Neural progenitor cell (in vitro differentiated cells): ENCODE measurements around the gene SNRPB. TPM values are rescaled to one million over a fixed set of nuclear protein-coding genes. Genes with fewer than 3 reads are reported as not detected.
A peak's percentile ranks its signal among the peaks of the same experiment; 100 is the strongest.
"Not testable (repeated sequence)": the region's sequence is repeated elsewhere in the genome, so short reads cannot be mapped to it uniquely, and the experiment has no call there.

Source experiments
- DNase-seq: peaks from one replicate; pipeline ENCODE4 v3.0.0-alpha.2; 2016; ENCODE audit warnings: low spot score
- H2AFZ ChIP-seq: fragments of 200-600 bp; sonication (generic); replicated peaks from 2 replicates; pipeline ENCODE4 v1.6.1; 2016; ENCODE audit warnings: antibody characterized with exemption
- H3F3A ChIP-seq: fragments of 200-600 bp; sonication (generic); 2 replicates; pipeline ENCODE4 v1.6.1; 2016; ENCODE audit warnings: antibody characterized with exemption, low read depth
- H3K27ac ChIP-seq: fragments of 200-600 bp; sonication (generic); 2 replicates; pipeline ENCODE4 v1.5.1; 2016; ENCODE audit warnings: mild to moderate bottlenecking
- H3K27me3 ChIP-seq: fragments of 200-600 bp; sonication (generic); 2 replicates; pipeline ENCODE4 v1.6.1; 2016; ENCODE audit warnings: mild to moderate bottlenecking, moderate library complexity
- H3K36me3 ChIP-seq: fragments of 200-600 bp; sonication (generic); 2 replicates; pipeline ENCODE4 v1.5.1; 2016
- H3K4me1 ChIP-seq: fragments of 200-600 bp; sonication (generic); 2 replicates; pipeline ENCODE4 v1.6.1; 2016; ENCODE audit warnings: mixed run types
- H3K4me2 ChIP-seq: fragments of 200-600 bp; sonication (generic); 2 replicates; pipeline ENCODE4 v1.6.1; 2016
- H3K4me3 ChIP-seq: fragments of 200-600 bp; sonication (generic); 2 replicates; pipeline ENCODE4 v1.5.1; 2016
- H3K79me2 ChIP-seq: fragments of 200-600 bp; sonication (generic); 2 replicates; pipeline ENCODE4 v1.6.1; 2016; ENCODE audit warnings: low read depth
- H3K9ac ChIP-seq: fragments of 200-600 bp; sonication (generic); 2 replicates; pipeline ENCODE4 v1.6.1; 2016
- H3K9me3 ChIP-seq: fragments of 200-600 bp; sonication (generic); 2 replicates; pipeline ENCODE4 v1.5.1; 2016; ENCODE audit warnings: low read depth
- H4K20me1 ChIP-seq: fragments of 200-600 bp; sonication (generic); 2 replicates; pipeline ENCODE4 v1.6.1; 2016; ENCODE audit warnings: low read depth
- H3K27ac Mint-ChIP-seq: 3 replicates; pipeline ENCODE4 v1.8.0; 2021; ENCODE audit warnings: mixed read lengths
- H3K27me3 Mint-ChIP-seq: 2 replicates; pipeline ENCODE4 v1.8.0; 2022; ENCODE audit warnings: low read depth, mild to moderate bottlenecking, inconsistent platforms, moderate library complexity, mixed read lengths; ENCODE audit not compliant: insufficient read depth
- H3K36me3 Mint-ChIP-seq: 3 replicates; pipeline ENCODE4 v1.8.0; 2021; ENCODE audit warnings: mixed read lengths
- H3K4me1 Mint-ChIP-seq: 3 replicates; pipeline ENCODE4 v1.8.0; 2021; ENCODE audit warnings: mixed read lengths
- H3K4me3 Mint-ChIP-seq: 3 replicates; pipeline ENCODE4 v1.8.0; 2021; ENCODE audit warnings: mild to moderate bottlenecking, moderate library complexity, mixed read lengths
- H3K9me3 Mint-ChIP-seq: 3 replicates; pipeline ENCODE4 v1.8.0; 2020; ENCODE audit warnings: mixed read lengths
- EZH2 ChIP-seq: fragments of 200-600 bp; sonication (generic); IDR thresholded peaks from 2 replicates; pipeline ENCODE4 v1.6.1; 2017; ENCODE audit warnings: antibody characterized with exemption, mild to moderate bottlenecking, moderate library complexity
- EZH2phosphoT487 ChIP-seq: fragments of 200-600 bp; sonication (generic); IDR thresholded peaks from 2 replicates; pipeline ENCODE4 v1.6.1; 2017; ENCODE audit warnings: antibody characterized with exemption
- total RNA-seq: library from RNA; depleted of rRNA; stranded (reverse); fragments of >200 nt; gene quantifications from 2 replicates; pipeline ENCODE4 v1.2.3, GENCODE V29; 2015; ENCODE audit warnings: low replicate concordance
- TF ChIP-seq, protein P1 (sequence below): fragments of 200-600 bp; sonication (generic); IDR thresholded peaks from 2 replicates; pipeline ENCODE4 v1.5.1; 2017; ENCODE audit warnings: antibody characterized with exemption, mild to moderate bottlenecking

SNRPB gene
- total RNA-seq, 1 donor from 2014 or later, result 323 TPM

DNA sequence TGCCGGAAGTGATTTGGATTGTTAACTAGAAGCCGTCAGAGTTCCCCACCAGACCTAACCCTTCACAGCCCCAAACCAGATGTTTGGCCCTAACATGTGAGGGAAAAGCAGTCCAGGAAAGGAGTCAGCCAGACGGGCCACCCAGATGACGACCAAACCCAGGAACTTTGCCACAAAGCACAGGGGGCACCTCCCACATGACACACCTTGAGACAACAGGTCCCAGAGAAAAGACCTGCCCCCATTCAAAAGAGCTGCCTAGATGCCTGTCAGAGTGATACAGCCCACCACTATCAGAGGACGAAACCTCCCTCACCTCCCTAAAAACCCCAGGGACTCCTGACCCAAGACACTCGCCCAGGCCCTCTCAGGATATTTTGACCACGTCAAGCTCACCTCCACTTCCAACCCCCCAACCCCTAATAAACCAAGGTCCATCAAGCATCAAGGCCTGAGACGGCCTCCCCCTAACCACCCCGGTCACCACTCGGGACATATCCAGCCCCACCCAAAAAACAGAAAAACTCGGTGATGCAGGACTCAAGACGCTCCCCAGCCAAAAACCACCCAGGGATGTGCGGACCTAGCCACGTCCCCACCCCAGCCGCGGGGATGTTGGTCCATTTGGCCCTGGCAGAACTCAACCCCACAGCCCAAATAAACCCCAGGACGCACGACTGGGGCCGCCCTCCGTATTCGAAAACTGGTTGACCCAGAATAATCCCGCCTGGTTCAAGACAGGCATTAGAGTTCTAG is 37.5 kb upstream of the SNRPB start:
- Mint-ChIP-seq H3K36me3 (peaks cover 2% of the 10 kb centered on the region), H3K27ac (peak overlapping the region; percentile 72), H3K4me1 (peaks cover 9% of the 10 kb centered on the region), H3K27me3 (no peaks in the 10 kb centered on the region), H3K4me3 (peak overlapping the region; percentile 100), H3K9me3 (peaks cover 4% of the 10 kb centered on the region)
- H3K9ac ChIP-seq, result peak overlapping the region; percentile 4
- no peak for TF ChIP-seq EZH2
- TF ChIP-seq, protein P1, sequence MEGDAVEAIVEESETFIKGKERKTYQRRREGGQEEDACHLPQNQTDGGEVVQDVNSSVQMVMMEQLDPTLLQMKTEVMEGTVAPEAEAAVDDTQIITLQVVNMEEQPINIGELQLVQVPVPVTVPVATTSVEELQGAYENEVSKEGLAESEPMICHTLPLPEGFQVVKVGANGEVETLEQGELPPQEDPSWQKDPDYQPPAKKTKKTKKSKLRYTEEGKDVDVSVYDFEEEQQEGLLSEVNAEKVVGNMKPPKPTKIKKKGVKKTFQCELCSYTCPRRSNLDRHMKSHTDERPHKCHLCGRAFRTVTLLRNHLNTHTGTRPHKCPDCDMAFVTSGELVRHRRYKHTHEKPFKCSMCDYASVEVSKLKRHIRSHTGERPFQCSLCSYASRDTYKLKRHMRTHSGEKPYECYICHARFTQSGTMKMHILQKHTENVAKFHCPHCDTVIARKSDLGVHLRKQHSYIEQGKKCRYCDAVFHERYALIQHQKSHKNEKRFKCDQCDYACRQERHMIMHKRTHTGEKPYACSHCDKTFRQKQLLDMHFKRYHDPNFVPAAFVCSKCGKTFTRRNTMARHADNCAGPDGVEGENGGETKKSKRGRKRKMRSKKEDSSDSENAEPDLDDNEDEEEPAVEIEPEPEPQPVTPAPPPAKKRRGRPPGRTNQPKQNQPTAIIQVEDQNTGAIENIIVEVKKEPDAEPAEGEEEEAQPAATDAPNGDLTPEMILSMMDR, result no peak
- TF ChIP-seq EZH2phosphoT487, result no peak
- H3K4me3 ChIP-seq, result peak overlapping the region; percentile 77
- no peaks in the 10 kb centered on the region for H3K36me3 ChIP-seq
- H3F3A ChIP-seq, result no peaks in the 10 kb centered on the region
- no peaks in the 10 kb centered on the region for H4K20me1 ChIP-seq
- no peak for DNase-seq
- peaks cover 11% of the 10 kb centered on the region for H3K79me2 ChIP-seq
- peaks cover 48% of the 10 kb centered on the region for H3K27me3 ChIP-seq
- no peaks in the 10 kb centered on the region for H3K9me3 ChIP-seq
- no peak overlapping the region for H3K27ac ChIP-seq
- H3K4me2 ChIP-seq, result peak overlapping the region; percentile 92
- H3K4me1 ChIP-seq, result no peaks in the 10 kb centered on the region
- peak overlapping the region; percentile 100 for H2AFZ ChIP-seq

DNA sequence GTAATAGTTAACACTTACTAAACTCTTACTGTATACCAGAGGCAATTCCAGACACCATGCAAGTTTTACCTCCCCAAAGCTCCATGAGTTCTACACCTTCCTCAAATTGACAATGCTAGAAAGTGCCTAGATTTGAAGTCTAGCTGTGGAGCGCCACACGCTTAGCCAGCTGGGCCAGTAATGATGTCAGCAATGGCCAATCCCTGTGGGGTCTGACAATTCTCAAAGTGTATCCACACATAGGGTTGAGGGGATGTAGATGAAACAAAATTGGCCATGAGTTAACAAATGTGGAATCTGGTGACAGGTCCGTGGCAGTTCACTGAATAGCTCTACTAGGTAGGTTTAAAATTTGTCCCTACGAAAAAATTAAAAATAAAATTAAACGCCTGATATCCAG is 36.9 kb upstream of the SNRPB start:
- Mint-ChIP-seq H3K27ac (no peak overlapping the region), H3K9me3 (peaks cover 4% of the 10 kb centered on the region)
- no peak overlapping the region for H3K9ac ChIP-seq

DNA sequence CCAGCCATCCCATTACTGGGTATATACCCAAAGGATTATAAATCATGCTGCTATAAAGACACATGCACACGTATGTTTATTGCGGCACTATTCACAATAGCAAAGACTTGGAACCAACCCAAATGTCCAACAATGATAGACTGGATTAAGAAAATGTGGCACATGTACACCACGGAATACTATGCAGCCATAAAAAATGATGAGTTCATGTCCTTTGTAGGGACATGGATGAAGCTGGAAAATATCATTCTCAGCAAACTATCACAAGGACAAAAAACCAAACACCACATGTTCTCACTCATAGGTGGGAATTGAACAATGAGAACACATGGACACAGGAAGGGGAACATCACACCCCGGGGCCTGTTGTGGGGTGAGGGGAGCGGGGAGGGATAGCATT is 35.8 kb upstream of the SNRPB start:
- H3K4me2 ChIP-seq, H3K9me3 ChIP-seq, H3K27ac ChIP-seq, H3K36me3 Mint-ChIP-seq, H3K36me3 ChIP-seq, H3K9ac ChIP-seq, H2AFZ ChIP-seq, H3K4me1 ChIP-seq, H3K4me3 ChIP-seq, H3F3A ChIP-seq, H3K4me1 Mint-ChIP-seq, H3K9me3 Mint-ChIP-seq, H3K4me3 Mint-ChIP-seq, DNase-seq, H4K20me1 ChIP-seq, H3K27me3 Mint-ChIP-seq, H3K27ac Mint-ChIP-seq: not testable (repeated sequence)
- H3K27me3 ChIP-seq, result peaks cover 31% of the 10 kb centered on the region
- peaks cover 11% of the 10 kb centered on the region for H3K79me2 ChIP-seq

More for the DNA sequence above, 36.9 kb upstream of the SNRPB start:
- no peaks in the 10 kb centered on the region for H3K36me3 ChIP-seq
- H3K4me1 Mint-ChIP-seq, result peaks cover 9% of the 10 kb centered on the region
- no peaks in the 10 kb centered on the region for H3K9me3 ChIP-seq
- no peak for DNase-seq
- peak overlapping the region; percentile 100 for H3K4me3 Mint-ChIP-seq
- no peaks in the 10 kb centered on the region for H3K27me3 Mint-ChIP-seq
- peaks cover 2% of the 10 kb centered on the region for H3K36me3 Mint-ChIP-seq
- no peak overlapping the region for H3K4me3 ChIP-seq
- TF ChIP-seq EZH2 (no peak), EZH2phosphoT487 (no peak)
- TF ChIP-seq, protein P1, result no peak
- H3K27me3 ChIP-seq, result peaks cover 42% of the 10 kb centered on the region
- no peaks in the 10 kb centered on the region for H4K20me1 ChIP-seq
- no peaks in the 10 kb centered on the region for H3K4me1 ChIP-seq
- no peak overlapping the region for H2AFZ ChIP-seq
- H3K27ac ChIP-seq, result no peak overlapping the region
- no peaks in the 10 kb centered on the region for H3F3A ChIP-seq
- peak overlapping the region; percentile 92 for H3K4me2 ChIP-seq
- H3K79me2 ChIP-seq, result peaks cover 11% of the 10 kb centered on the region

DNA sequence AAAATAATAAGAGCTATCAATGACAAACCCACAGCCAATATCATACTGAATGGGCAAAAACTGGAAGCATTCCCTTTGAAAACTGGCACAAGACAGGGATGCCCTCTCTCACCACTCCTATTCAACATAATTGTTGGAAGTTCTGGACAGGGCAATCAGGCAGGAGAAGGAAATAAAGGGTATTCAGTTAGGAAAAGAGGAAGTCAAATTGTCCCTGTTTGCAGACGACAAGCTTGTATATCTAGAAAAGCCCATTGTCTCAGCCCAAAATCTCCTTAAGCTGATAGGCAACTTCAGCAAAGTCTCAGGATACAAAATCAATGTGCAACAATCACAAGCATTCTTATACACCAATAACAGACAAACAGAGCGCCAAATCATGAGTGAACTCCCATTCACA is 34.2 kb upstream of the SNRPB start:
- not testable (repeated sequence) for H4K20me1 ChIP-seq, H3K4me1 Mint-ChIP-seq, H3K27ac ChIP-seq, H3K27me3 Mint-ChIP-seq, H3K4me2 ChIP-seq, H3K4me1 ChIP-seq, DNase-seq, H3K9ac ChIP-seq, H3K27ac Mint-ChIP-seq, H3F3A ChIP-seq, H3K9me3 Mint-ChIP-seq, H3K9me3 ChIP-seq, H2AFZ ChIP-seq, H3K4me3 ChIP-seq, H3K36me3 ChIP-seq, H3K4me3 Mint-ChIP-seq
- H3K36me3 Mint-ChIP-seq, result peaks cover 13% of the 10 kb centered on the region
- H3K27me3 ChIP-seq, result peaks cover 15% of the 10 kb centered on the region
- H3K79me2 ChIP-seq, result peaks cover 11% of the 10 kb centered on the region

DNA sequence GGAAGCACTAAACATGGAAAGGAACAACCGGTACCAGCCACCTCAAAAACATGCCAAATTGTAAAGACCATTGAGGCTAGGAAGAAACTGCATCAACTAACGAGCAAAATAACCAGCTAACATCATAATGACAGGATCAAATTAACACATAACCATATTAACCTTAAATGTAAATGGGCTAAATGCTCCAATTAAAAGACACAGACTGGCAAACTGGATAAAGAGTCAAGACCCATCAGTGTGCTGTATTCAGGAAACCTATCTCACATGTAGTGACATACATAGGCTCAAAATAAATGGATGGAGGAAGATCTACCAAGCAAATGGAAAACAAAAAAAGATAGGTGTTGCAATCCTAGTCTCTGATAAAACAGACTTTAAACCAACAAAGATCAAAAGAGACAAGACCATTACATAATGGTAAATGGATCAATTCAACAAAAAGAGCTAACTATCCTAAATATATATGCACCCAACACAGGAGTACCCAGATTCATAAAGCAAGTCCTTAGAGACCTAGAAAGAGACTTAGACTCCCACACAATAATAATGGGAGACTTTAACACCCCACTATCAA is 32.3 kb upstream of the SNRPB start:
- H4K20me1 ChIP-seq, H3K27me3 Mint-ChIP-seq, H3K4me3 Mint-ChIP-seq, H3K4me1 Mint-ChIP-seq, H3K36me3 ChIP-seq, H3K79me2 ChIP-seq, H3K4me3 ChIP-seq, H3K27me3 ChIP-seq, H2AFZ ChIP-seq, H3K9ac ChIP-seq, H3K4me2 ChIP-seq, H3K27ac ChIP-seq, DNase-seq, H3F3A ChIP-seq, H3K27ac Mint-ChIP-seq, H3K4me1 ChIP-seq, H3K9me3 ChIP-seq, H3K9me3 Mint-ChIP-seq: not testable (repeated sequence)
- H3K36me3 Mint-ChIP-seq, result peaks cover 22% of the 10 kb centered on the region
